ENCODE results near the gene KIAA1586. TPM values are rescaled to one million over a fixed set of nuclear protein-coding genes. Genes with fewer than 3 reads are reported as not detected.
"Not testable (repeated sequence)": the region's sequence is repeated elsewhere in the genome, so short reads cannot be mapped to it uniquely, and the experiment has no call there.

The KIAA1586 gene, protein sequence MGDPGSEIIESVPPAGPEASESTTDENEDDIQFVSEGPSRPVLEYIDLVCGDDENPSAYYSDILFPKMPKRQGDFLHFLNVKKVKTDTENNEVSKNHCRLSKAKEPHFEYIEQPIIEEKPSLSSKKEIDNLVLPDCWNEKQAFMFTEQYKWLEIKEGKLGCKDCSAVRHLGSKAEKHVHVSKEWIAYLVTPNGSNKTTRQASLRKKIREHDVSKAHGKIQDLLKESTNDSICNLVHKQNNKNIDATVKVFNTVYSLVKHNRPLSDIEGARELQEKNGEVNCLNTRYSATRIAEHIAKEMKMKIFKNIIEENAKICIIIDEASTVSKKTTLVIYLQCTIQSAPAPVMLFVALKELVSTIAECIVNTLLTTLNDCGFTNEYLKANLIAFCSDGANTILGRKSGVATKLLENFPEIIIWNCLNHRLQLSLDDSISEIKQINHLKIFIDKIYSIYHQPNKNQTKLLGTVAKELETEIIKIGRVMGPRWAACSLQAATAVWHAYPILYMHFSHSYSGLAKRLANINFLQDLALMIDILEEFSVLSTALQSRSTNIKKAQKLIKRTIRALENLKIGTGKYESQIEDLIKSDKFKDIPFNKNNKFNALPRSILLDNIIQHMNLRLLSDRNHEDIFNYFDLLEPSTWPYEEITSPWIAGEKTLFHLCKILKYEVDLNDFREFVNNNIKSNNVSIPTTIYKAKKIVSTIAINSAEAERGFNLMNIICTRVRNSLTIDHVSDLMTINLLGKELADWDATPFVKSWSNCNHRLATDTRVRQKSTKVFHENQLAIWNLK
- total RNA-seq (2022) (11.2 and 12.6 TPM in 2 replicates), Bru-seq, nascent RNA (percentile 75 among the genes with signal in this experiment), BruChase-seq, experiment 1, labeled RNA remaining after a 6-hour chase (percentile 66 among the genes with signal in this experiment), BruChase-seq, experiment 2, labeled RNA remaining after a 2-hour chase (percentile 84 among the genes with signal in this experiment)
- long read RNA-seq, transcript KIAA1586-201 (4 exons, 2,933 nt) = major isoform, 11 of 18 reads
- long read RNA-seq, partial matches to known transcripts = 2 of 18 reads
- long read RNA-seq, other reads (novel, unspliced or antisense) = 4 of 18 reads

DNA sequence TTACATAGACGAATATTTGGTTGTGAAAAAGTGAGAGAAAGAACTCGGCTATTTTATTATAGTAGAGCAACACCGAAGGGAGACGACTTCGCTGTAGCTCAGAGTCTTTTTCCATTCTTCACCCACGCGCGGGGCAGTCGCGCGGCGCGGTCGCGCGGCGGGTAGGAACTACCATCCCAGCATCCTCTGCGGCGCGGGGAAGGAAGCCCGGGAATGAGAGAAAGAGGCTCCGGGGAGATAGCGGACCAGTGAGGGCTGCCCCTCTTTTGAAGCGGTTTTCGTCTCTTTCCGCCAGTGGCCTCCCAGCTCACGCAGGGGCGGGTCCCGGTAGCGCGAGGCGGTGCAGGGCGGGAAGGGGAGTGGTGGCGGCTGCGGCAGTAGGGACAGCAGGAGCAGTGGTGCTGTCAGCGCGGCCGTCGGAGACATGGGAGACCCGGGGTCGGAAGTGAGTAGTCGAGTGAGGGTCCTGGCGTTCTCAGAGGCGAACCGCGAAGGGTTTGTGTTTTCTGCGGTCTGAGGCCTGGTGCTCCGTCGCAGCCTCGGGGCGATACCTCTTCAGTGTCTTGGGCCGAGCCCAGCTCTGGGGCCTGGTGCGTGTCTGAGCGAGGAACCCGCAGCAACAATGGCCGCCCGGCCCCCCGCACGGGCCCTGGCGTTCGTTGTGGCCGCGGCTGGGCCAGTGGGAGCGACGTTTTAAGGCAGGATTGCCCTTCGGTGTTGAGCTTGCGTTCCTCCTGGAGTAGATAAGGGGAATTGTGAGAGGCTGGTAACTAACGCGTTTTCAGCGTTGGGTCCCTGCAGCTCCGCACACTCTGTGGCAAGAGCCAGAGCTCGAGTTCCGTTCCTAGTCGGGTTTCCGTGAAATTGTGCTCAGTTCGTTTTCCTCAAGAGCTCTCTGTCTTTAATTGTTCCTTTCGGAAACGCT, at the start of gene KIAA1586:
Gene KIAA1586 (plus strand): TSS at position 362 of the 925 bp plus-strand sequence. CDS start 63 bp downstream, at position 425.
- Mint-ChIP-seq H3K27me3 (ENCODE audit: unreplicated experiment) (peaks cover 40% of the 10 kb centered on the region), H3K4me3 (ENCODE audit: low read depth, unreplicated experiment) (peak within 1 kb of the TSS; percentile 95), H3K4me1 (ENCODE audit: low read depth, unreplicated experiment) (peaks cover 10% of the 10 kb centered on the region), H3K36me3 (ENCODE audit: insufficient read depth, unreplicated experiment) (peaks cover 19% of the 10 kb centered on the region), H3K27ac (ENCODE audit: unreplicated experiment) (peak within 1 kb of the TSS; percentile 33)
- CTCF ChIA-PET; H3K9me3 Mint-ChIP-seq (ENCODE audit: low read depth, unreplicated experiment); BruUV-seq (replicated peaks); intact Hi-C loops (cut with micrococcal nuclease; ENCODE audit: unreplicated experiment): not testable (repeated sequence)
- DNase-seq = peak; percentile 87

DNA sequence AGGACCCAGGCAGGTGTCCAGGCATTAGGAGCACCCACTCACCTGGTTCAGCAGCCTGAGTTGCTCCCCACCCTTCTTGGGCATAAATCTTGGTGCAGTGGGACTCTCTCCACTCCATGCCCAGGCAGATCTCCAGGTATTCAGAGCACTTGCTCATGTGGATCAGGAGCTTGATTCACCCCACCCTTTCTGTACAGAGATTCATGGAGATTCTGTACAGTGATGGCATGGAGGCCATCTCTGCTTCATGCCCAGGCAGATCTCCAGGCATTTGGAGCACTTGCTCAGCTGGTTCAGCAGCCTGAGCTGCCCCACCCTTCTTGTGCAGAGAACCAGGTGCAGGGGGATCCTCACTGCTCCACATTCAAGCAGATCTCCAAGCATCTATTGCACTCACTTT, 47.4 kb upstream of the KIAA1586 start:
- peaks cover 3% of the 10 kb centered on the region for H3K9me3 Mint-ChIP-seq (ENCODE audit: low read depth, unreplicated experiment)
- peaks cover 13% of the 10 kb centered on the region for H3K4me1 Mint-ChIP-seq (ENCODE audit: low read depth, unreplicated experiment)
- H3K27ac Mint-ChIP-seq (ENCODE audit: unreplicated experiment) = no peak overlapping the region
- no TSS peak for BruUV-seq (replicated peaks)
- H3K27me3 Mint-ChIP-seq (ENCODE audit: unreplicated experiment) = no peaks in the 10 kb centered on the region
- intact Hi-C loops (cut with micrococcal nuclease; ENCODE audit: unreplicated experiment) = no loop called here
- H3K4me3 Mint-ChIP-seq (ENCODE audit: low read depth, unreplicated experiment) = no peak overlapping the region
- CTCF ChIA-PET = no interaction called here
- TF ChIP-seq, protein P1, sequence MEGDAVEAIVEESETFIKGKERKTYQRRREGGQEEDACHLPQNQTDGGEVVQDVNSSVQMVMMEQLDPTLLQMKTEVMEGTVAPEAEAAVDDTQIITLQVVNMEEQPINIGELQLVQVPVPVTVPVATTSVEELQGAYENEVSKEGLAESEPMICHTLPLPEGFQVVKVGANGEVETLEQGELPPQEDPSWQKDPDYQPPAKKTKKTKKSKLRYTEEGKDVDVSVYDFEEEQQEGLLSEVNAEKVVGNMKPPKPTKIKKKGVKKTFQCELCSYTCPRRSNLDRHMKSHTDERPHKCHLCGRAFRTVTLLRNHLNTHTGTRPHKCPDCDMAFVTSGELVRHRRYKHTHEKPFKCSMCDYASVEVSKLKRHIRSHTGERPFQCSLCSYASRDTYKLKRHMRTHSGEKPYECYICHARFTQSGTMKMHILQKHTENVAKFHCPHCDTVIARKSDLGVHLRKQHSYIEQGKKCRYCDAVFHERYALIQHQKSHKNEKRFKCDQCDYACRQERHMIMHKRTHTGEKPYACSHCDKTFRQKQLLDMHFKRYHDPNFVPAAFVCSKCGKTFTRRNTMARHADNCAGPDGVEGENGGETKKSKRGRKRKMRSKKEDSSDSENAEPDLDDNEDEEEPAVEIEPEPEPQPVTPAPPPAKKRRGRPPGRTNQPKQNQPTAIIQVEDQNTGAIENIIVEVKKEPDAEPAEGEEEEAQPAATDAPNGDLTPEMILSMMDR (IDR thresholded peaks at IDR 0.05; ENCODE audit: unreplicated experiment) = no peak
- no peak for DNase-seq
- no peaks in the 10 kb centered on the region for H3K36me3 Mint-ChIP-seq (ENCODE audit: insufficient read depth, unreplicated experiment)

DNA sequence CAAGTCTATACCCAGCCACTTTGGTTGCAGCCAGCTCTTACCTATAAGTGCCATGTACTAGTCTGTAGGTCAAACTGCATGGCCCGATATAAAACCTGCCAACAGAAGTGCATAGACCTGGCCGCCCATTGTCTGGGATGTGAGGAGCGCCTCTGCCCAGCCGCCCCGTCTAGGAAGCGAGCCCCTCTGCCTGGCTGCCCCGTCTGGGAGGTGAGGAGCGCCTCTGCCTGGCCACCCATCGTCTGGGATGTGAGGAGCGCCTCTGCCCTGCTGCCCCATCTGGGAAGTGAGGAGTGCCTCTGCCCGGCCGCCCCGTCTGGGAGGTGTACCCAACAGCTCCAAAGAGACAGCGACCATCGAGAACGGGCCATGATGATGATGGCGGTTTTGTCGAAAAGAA, 46.7 kb upstream of the KIAA1586 start:
- peaks cover 13% of the 10 kb centered on the region for H3K4me1 Mint-ChIP-seq (ENCODE audit: low read depth, unreplicated experiment)
- H3K27ac Mint-ChIP-seq (ENCODE audit: unreplicated experiment); DNase-seq; H3K36me3 Mint-ChIP-seq (ENCODE audit: insufficient read depth, unreplicated experiment); H3K9me3 Mint-ChIP-seq (ENCODE audit: low read depth, unreplicated experiment); intact Hi-C loops (cut with micrococcal nuclease; ENCODE audit: unreplicated experiment); BruUV-seq (replicated peaks); H3K27me3 Mint-ChIP-seq (ENCODE audit: unreplicated experiment); H3K4me3 Mint-ChIP-seq (ENCODE audit: low read depth, unreplicated experiment); CTCF ChIA-PET: not testable (repeated sequence)

DNA sequence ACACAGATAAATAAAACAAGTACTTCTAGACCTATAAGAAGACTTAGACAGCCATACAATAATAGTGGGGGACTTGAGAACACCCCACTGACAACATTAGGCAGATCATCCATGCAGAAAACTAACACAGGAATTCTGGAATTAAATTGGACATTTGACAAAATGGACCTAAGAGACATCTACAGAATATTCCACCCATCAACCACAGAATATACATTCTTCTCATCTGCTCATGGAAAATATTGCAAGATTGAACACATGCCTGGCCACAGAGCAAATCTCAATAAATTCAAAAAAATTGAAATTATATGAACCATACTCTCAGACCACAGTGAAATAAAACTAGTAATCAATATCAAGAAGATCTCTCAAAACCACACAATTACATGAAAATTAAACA, 44.3 kb upstream of the KIAA1586 start:
- no peak overlapping the region for H3K27ac Mint-ChIP-seq (ENCODE audit: unreplicated experiment)
- H3K36me3 Mint-ChIP-seq (ENCODE audit: insufficient read depth, unreplicated experiment) = no peaks in the 10 kb centered on the region
- no peak for DNase-seq
- no peak overlapping the region for H3K4me3 Mint-ChIP-seq (ENCODE audit: low read depth, unreplicated experiment)
- no peaks in the 10 kb centered on the region for H3K27me3 Mint-ChIP-seq (ENCODE audit: unreplicated experiment)
- peaks cover 2% of the 10 kb centered on the region for H3K4me1 Mint-ChIP-seq (ENCODE audit: low read depth, unreplicated experiment)
- H3K9me3 Mint-ChIP-seq (ENCODE audit: low read depth, unreplicated experiment) = peaks cover 3% of the 10 kb centered on the region
- no TSS peak for BruUV-seq (replicated peaks)
- CTCF ChIA-PET = no interaction called here
- TF ChIP-seq, protein P1 (IDR thresholded peaks at IDR 0.05; ENCODE audit: unreplicated experiment) = no peak
- intact Hi-C loops (cut with micrococcal nuclease; ENCODE audit: unreplicated experiment) = no loop called here

Data from Calu3 (cell line).